Measurements from ENCODE around the gene BCORL1. TPM values are rescaled to one million over a fixed set of nuclear protein-coding genes. Genes with fewer than 3 reads are reported as not detected.
A peak's percentile ranks its signal among the peaks of the same experiment; 100 is the strongest.

BCORL1 gene
- total RNA-seq, 2 donors from 2014 or later = 8.0 to 10.8 TPM

DNA sequence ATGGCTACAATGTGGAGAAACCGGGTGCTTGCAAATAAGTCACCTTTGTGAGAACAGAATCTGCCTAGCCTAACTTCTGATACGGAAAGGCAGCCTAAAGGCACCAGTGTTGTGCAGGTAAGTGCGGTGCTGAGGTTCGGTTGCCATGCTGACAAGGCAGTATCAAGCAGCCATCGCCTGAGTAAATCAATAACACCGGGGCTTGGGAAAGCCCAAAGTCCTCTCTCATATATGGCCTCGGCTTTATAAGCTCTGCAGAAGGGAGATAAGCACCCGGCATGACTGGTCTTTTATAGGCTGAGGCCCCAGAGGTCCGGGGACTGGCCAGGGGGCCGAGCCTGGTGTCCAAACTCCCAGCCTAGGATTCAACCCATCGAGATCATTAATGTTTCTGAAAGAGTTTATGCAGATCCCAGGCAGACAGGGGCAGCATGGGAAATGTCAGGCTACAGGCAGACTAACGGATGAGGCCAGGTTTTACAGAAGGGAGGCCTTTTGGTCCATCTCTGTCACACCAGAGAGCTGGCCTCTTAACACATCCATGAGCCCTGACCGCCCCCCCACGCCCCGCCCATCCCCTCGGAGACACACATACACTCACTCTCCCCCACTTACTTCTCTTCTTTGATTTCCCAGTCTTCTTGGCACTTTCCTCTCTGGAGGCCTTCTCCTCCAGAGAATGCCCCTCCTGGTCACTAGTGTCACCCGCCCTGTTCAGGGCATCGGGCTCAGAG, 89.3 kb downstream of the BCORL1 start:
- Mint-ChIP-seq H3K36me3 (ENCODE audit: low read depth) (peaks cover 2% of the 10 kb centered on the region), H3K27me3 (no peaks in the 10 kb centered on the region), H3K4me1 (peaks cover 2% of the 10 kb centered on the region), H3K27ac (peak overlapping the region; percentile 32), H3K4me3 (no peak overlapping the region)
- DNase-seq = no peak
- no peaks in the 10 kb centered on the region for H3K9me3 ChIP-seq (ENCODE audit: control insufficient read depth, low read length, poor library complexity, severe bottlenecking)
- no peak for ATAC-seq

DNA sequence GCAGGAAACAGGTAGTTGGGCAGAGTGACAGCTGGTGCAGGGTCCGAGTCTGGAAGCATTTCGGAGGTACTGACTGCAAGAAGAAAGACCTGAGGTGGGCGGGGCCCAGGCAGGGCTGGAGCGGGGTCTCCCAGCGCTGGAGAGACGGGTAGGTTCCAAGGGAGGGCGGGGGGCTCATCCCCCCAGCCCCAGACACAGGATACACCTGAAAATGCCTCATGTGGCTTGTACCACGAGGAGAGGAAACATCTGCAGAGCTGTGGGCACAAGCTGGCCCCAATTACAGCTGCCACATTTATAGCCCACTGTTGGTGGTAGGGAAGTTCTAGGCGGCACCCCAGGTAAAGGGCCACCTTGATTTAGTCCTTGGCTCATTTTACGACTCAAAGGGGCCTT, 89.9 kb downstream of the BCORL1 start:
- H3K4me1 Mint-ChIP-seq = peaks cover 2% of the 10 kb centered on the region
- H3K27ac Mint-ChIP-seq = peak overlapping the region; percentile 32
- H3K27me3 Mint-ChIP-seq = no peaks in the 10 kb centered on the region
- no peak overlapping the region for H3K4me3 Mint-ChIP-seq
- H3K9me3 ChIP-seq (ENCODE audit: control insufficient read depth, low read length, poor library complexity, severe bottlenecking) = no peaks in the 10 kb centered on the region
- H3K36me3 Mint-ChIP-seq (ENCODE audit: low read depth) = peaks cover 1% of the 10 kb centered on the region
- DNase-seq (no peak), ATAC-seq (no peak)

DNA sequence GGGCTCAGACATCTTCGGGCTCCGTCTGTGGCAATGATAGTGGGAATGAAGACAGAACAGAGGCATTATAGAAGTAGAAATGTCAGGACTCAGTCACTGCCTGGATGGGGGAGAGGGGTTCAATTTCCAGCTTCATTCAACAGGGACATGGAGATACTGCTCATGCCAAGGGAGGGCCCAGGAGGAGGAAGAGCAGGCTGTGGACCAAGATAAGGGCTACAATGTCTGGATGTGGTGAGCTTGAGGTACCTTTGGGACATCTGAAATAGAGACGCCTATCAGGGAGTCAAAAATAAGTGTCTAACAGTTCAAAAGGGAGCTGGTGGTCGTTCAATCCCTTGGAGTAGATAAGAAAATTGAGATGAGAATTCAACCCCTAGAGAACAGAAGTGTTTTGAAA, 93.3 kb downstream of the BCORL1 start:
- Mint-ChIP-seq H3K4me1 (peaks cover 8% of the 10 kb centered on the region), H3K4me3 (no peak overlapping the region), H3K36me3 (ENCODE audit: low read depth) (no peaks in the 10 kb centered on the region), H3K27me3 (no peaks in the 10 kb centered on the region), H3K27ac (peak overlapping the region; percentile 24)
- DNase-seq (no peak), ATAC-seq (no peak)
- no peaks in the 10 kb centered on the region for H3K9me3 ChIP-seq (ENCODE audit: control insufficient read depth, low read length, poor library complexity, severe bottlenecking)

DNA sequence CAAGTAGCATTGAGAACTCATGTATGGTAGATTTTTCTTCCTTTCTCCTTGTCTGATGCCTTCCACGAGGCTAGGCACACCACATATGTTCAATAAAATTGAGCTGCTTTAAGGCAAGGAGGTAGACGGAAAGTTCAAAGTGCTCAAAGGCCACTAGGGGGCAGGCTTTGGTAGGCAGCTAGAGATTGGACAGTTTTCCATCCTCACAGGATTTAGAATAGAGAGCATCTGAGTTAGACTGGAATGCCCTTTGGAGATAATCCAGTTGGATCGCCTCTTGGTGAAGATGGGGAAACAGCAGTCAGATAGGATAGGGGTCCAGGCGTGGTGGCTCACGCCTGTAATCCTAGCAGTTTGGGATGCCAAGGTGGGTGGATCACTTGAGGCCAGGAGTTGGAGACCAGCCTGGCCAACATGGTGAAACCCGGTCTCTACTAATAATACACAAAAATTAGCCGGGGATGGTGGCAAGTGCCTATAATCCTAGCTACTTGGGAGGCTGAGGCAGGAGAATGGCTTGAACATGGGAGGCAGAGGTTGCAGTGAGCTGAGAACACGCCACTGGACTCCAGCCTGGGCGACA, 97.5 kb downstream of the BCORL1 start:
- no peak for ATAC-seq
- H3K27me3 Mint-ChIP-seq = no peaks in the 10 kb centered on the region
- peak; percentile 26 to 33 (median 31) for DNase-seq
- peak overlapping the region; percentile 95 for H3K27ac Mint-ChIP-seq
- H3K9me3 ChIP-seq (ENCODE audit: control insufficient read depth, low read length, poor library complexity, severe bottlenecking) = no peaks in the 10 kb centered on the region
- peaks cover 31% of the 10 kb centered on the region for H3K4me1 Mint-ChIP-seq
- H3K4me3 Mint-ChIP-seq = no peak overlapping the region
- H3K36me3 Mint-ChIP-seq (ENCODE audit: low read depth) = no peaks in the 10 kb centered on the region

DNA sequence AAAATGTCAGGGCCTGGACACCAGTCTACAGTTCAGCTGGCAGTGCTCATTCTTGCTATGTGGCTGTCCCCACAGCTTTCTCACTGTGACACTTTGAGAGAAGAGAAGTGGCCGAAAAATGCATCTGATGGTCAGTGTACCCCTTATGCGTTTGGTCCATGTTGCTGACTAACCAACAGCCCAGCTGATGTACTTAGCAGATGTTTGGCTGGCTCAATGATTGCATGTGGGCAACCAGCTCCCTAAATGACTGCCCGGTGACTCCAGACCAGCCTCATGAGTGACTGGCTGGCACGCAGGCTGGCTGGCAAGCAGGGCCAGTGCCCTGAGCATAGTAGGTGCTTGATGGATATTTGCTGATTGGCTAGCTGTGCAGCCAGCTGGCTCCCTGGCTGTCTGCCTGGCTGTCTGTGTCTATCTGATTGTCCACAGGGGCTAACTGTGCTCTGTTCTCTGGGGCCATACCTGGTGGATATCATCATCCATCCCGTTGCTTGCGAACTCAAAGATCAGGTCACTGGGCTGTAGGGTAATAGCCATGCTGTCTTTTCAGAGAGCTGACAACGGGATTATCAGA, 98.4 kb downstream of the BCORL1 start:
- DNase-seq (no peak), ATAC-seq (no peak)
- no peak overlapping the region for H3K4me3 Mint-ChIP-seq
- H3K36me3 Mint-ChIP-seq (ENCODE audit: low read depth) = no peaks in the 10 kb centered on the region
- H3K9me3 ChIP-seq (ENCODE audit: control insufficient read depth, low read length, poor library complexity, severe bottlenecking) = no peaks in the 10 kb centered on the region
- peak overlapping the region; percentile 83 for H3K27ac Mint-ChIP-seq
- peaks cover 31% of the 10 kb centered on the region for H3K4me1 Mint-ChIP-seq
- no peaks in the 10 kb centered on the region for H3K27me3 Mint-ChIP-seq

DNA sequence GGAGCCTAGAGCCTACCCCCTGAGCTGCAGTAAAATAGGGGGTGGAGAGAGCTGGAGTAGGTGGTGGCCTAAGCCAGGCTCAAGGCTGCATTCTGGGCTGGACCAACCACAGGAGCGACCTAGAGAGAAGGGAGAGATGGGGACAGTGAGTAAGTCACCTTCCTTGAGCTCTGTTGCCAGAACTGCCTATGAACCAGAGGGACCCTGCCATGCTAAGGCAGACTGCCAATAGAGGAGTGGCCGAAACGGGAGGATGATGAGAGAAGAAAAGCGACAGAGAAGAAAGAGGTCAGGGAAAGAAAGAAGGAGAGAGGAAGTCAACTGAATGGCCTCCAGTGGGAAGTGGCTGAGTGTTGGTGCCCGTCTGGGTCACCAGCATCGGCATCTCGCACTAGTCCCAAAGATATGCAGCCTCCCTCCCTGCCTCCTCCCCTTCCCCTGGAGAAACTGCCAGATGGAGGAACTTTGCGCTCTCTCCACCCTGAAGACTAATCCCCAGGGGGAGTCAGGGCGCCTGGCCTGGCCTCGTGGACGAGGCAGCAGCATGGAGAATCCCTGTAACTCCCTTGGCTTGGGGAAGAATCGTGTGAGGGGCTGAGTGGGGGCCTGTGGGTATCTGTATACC, 99.1 kb downstream of the BCORL1 start:
- H3K9me3 ChIP-seq (ENCODE audit: control insufficient read depth, low read length, poor library complexity, severe bottlenecking) = no peaks in the 10 kb centered on the region
- no peaks in the 10 kb centered on the region for H3K36me3 Mint-ChIP-seq (ENCODE audit: low read depth)
- peak overlapping the region; percentile 82 for H3K4me3 Mint-ChIP-seq
- ATAC-seq = no peak
- peaks cover 33% of the 10 kb centered on the region for H3K4me1 Mint-ChIP-seq
- no peaks in the 10 kb centered on the region for H3K27me3 Mint-ChIP-seq
- peak overlapping the region; percentile 83 for H3K27ac Mint-ChIP-seq
- DNase-seq = no peak

DNA sequence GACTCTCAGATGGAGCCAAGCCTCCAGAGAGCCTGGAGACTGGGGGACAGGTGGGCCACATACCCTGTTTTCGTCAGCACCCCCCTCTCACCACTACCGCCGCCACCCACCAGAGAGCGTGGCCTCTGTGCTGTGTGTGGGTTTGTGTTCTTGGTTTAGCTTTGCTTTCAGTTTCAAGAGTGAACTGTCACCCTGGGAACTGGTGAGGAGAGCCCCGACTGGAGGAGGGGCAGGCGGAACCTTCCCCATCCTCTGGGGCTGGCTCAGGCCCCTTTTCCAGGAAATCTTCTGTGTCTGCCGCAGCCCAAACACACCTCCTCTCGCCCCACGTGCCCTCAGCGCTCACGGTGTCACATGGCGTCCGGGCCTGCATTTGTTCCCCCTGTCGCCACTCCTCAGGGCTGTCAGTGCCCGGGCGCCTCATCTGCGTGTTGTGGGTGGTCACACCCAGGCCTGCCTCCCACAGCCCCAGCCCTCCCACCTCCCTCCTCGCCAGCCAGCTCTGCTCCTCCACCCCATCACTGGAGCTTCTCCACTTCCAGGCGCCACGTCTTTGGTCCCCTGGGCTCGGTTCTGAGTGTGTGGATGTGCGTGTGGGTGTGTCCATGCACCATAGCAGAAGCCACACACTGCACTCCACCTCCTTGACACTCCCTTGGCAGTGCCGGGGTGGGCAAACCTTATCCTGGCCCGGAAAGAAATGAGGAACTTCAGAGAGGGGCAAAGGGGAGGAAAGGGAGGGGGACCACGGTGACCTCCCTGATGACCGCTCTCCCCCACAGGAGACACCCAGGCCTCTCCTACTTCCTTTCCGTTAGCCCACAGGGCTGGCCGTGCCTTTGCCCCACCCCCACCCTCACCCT, 100.0 kb downstream of the BCORL1 start:
- no peaks in the 10 kb centered on the region for H3K36me3 Mint-ChIP-seq (ENCODE audit: low read depth)
- peak overlapping the region; percentile 83 for H3K27ac Mint-ChIP-seq
- no peaks in the 10 kb centered on the region for H3K9me3 ChIP-seq (ENCODE audit: control insufficient read depth, low read length, poor library complexity, severe bottlenecking)
- ATAC-seq (peak; percentile 80), DNase-seq (peak; percentile 39 to 62 (median 46))
- H3K27me3 Mint-ChIP-seq = no peaks in the 10 kb centered on the region
- peak overlapping the region; percentile 79 for H3K4me3 Mint-ChIP-seq
- peaks cover 33% of the 10 kb centered on the region for H3K4me1 Mint-ChIP-seq

DNA sequence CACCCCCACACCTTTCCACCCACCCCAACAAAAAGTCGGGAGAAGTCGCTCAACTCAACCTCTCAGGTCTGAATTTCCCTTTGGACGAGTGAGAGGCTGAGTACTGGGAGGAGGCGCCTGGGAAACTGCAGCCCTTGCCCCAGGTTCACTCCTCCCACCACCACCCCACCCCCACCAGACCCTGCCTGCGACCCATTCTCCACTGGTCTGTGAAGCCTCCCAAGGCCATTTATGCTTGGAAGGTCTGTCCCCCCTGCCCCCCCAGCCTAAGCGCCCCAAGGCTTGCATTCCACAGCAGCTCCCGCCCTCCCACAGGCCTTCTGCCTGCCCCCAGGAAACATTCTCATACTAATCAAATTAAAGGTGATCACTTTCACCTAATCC, 100.7 kb downstream of the BCORL1 start:
- peaks cover 38% of the 10 kb centered on the region for H3K4me1 Mint-ChIP-seq
- H3K9me3 ChIP-seq (ENCODE audit: control insufficient read depth, low read length, poor library complexity, severe bottlenecking) = no peaks in the 10 kb centered on the region
- no peaks in the 10 kb centered on the region for H3K27me3 Mint-ChIP-seq
- peak overlapping the region; percentile 83 for H3K27ac Mint-ChIP-seq
- H3K4me3 Mint-ChIP-seq = peak overlapping the region; percentile 90
- H3K36me3 Mint-ChIP-seq (ENCODE audit: low read depth) = no peaks in the 10 kb centered on the region
- DNase-seq = no peak
- no peak for ATAC-seq

DNA sequence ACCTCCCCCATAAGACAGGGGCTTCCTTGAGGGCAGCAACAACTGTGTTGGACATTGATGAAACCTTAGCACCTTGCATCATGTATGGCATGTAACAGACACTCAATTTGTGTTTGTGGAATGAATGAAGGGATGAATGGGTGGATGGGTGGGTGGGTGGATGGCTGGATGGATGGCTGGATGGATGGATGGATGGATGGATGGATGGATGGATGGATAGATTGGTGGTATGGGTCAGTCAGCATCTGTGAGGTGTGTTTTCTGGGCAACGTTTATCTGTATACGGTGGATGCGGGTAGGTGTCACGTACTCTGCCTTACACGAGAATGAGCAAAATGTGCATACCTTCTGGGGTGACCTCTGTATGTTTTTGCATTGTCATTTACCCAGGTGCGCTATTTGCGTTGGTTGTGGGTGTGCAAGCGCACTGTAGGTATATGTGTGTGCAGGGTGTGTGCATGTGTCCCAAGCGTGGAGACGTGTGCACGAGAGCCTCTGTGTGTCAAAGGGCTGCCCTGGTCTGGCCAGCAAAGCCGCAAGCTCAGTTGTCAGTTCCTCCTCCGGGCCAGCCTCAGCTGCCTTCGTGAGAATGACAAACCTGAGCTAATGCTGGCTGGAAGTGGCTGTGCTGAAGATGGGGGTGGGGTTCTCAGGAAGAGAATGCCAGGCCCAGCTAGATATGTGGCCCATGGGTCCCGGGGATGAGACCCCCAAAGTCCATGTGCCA, 101.4 kb downstream of the BCORL1 start:
- ATAC-seq (no peak), DNase-seq (no peak)
- Mint-ChIP-seq H3K27ac (peak overlapping the region; percentile 21), H3K4me1 (peaks cover 38% of the 10 kb centered on the region), H3K36me3 (ENCODE audit: low read depth) (no peaks in the 10 kb centered on the region), H3K27me3 (no peaks in the 10 kb centered on the region), H3K4me3 (peak overlapping the region; percentile 90)
- no peaks in the 10 kb centered on the region for H3K9me3 ChIP-seq (ENCODE audit: control insufficient read depth, low read length, poor library complexity, severe bottlenecking)

DNA sequence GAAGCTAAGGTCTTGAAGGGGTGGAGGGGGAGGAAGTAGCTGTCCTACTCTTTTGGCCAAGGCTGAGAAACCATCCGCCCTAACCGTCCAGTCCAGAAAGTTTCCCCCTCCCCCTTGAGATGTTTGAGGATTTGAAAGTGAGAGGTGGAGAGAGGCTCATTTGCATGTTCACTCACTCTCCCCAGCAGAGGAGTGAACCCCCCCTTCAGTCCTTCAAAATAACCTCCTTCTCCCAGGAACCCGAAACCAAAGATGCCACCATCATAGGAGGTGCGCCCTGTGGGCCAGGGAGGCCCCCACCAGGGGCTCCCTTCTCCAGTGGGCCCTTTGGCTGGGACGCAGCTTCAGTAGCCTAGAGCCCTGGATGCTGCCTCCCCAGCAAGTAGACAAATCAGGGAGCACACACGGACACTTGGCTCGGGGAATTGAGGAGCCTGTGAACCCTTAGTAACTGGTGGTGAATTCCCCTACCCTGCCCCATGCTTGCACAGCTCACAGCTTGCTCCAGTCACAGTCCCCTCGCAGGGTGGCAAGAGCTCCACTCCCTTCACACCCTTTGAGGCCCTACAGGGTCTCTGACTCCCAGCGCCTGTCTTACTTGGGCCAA, 102.3 kb downstream of the BCORL1 start:
- H3K27me3 Mint-ChIP-seq = no peaks in the 10 kb centered on the region
- H3K9me3 ChIP-seq (ENCODE audit: control insufficient read depth, low read length, poor library complexity, severe bottlenecking) = no peaks in the 10 kb centered on the region
- no peaks in the 10 kb centered on the region for H3K36me3 Mint-ChIP-seq (ENCODE audit: low read depth)
- peak overlapping the region; percentile 82 for H3K27ac Mint-ChIP-seq
- ATAC-seq (no peak), DNase-seq (no peak)
- H3K4me1 Mint-ChIP-seq = peaks cover 33% of the 10 kb centered on the region
- H3K4me3 Mint-ChIP-seq = peak overlapping the region; percentile 90

DNA sequence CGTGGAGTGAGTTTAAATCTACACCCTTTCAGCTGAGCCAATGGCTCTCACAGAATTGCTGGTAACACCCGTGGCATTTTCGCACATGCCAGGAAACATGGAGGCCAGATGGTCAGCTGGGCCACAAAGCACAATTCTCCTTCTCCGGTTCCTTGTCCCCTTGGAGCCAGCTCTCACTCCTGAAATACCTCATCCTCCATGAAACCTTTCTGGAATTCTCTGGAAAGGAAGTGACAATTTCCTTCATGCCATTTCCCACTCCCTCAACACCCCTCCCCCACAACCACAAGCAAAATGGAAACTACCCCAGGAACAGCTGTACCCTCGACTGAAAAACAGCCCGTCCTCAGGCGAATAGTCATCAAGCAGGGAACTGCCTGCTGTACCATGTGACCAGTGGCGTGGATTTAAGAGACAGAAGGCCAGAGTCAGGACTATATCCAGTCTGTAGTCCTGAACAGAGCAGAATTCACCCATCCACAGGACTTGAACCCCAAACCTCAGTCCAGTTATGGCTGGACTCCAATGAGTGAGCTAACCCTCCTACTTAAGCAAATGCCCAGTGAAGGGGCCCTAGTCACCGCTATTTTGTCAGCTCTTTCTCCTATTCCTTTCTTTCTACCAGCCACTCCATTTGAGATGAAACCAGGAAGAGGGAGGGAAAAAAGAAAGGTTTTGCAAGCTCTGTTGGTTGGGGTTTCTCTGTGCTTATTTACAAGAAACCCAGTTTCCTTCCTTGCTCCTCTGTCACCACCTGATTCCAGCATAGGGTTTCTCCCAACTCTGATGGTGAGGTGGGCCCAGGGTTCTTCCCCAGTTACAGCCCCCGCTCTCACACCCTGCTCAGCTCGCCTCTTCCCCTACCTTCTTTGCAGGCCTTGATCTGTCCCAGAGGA, 103.4 kb downstream of the BCORL1 start:
- Mint-ChIP-seq H3K27ac (peak overlapping the region; percentile 82), H3K4me1 (peaks cover 34% of the 10 kb centered on the region), H3K36me3 (ENCODE audit: low read depth) (no peaks in the 10 kb centered on the region), H3K4me3 (peak overlapping the region; percentile 90), H3K27me3 (no peaks in the 10 kb centered on the region)
- ATAC-seq = no peak
- DNase-seq = no peak
- no peaks in the 10 kb centered on the region for H3K9me3 ChIP-seq (ENCODE audit: control insufficient read depth, low read length, poor library complexity, severe bottlenecking)

Data from T-helper 17 cell (primary cell).